ENCODE results near the gene TOR3A. TPM values are rescaled to one million over a fixed set of nuclear protein-coding genes. Genes with fewer than 3 reads are reported as not detected.

Gene TOR3A
- total and polyA plus RNA-seq, 2 donors (not counting 3 experiments of a cell fraction or from before 2014, with no cell fraction given): 14.9 to 16.7 TPM

DNA sequence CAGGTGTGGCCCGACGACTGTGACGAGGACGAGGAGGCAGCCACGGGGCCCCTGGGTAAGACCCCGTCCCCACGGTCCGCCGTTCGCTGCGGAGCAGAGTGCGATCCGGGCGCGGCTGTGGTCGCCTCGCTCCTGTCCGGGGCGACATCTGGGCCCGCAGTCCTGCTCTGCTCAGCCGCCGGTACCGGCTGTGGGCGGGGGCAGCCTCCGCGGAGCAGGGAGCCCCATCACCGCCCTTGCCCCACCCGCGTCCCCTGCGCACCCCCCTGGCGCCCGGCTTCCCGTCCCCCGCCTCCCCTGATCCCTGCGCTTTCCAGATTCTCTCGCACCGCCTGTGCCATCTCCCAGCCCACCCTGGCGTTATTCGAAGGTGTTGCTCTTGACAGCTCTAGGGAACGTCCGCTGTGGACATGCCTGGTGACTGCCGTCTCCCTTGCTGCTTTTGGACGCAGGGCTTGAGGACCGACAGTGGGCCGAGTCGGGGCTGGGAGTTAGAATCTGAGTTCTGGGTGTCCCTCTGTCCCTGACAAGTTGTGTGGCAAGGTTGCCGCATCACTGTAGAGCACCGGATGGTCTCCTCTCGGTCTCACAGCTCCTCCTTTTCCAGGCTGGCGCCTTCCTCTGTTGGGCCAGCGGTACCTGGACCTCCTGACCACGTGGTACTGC is 596 bp downstream of the TOR3A start:
- peak; percentile 44 for DNase-seq (ENCODE audit: low read depth, low spot score)
- intact Hi-C loops (cut with micrococcal nuclease): loop anchor here (5.0 kb wide), 2 partner anchors 550 to 730 kb away; no protein-coding TSS in a partner anchor
- CTCF ChIA-PET: interaction anchor here (0.6 to 4.5 kb wide), 6 partner anchors 108 to 580 kb away, joined by 3 to 27 read pairs (median 3); no protein-coding TSS in a partner anchor

More for the DNA sequence above, 596 bp downstream of the TOR3A start:
- H3K4me3 ChIP-seq (replicated peaks in 1 of 3; ENCODE audit: insufficient read depth in 1 of 3, low read depth in 1 of 3, low read length in 3 of 3): peak overlapping the region; percentile 68 to 80 (median 77)
- FAIRE-seq: no peak
- no peaks in the 10 kb centered on the region for H4K20me1 ChIP-seq (replicated peaks; ENCODE audit: control insufficient read depth, extremely low read depth, insufficient read depth, low read length)
- H3K27ac ChIP-seq (ENCODE audit: insufficient read depth, low read depth, low read length): peak overlapping the region; percentile 62
- no peaks in the 10 kb centered on the region for H3K9me1 ChIP-seq (replicated peaks; ENCODE audit: control insufficient read depth, extremely low read depth, insufficient read depth, low read length)
- peak overlapping the region; percentile 73 for H3K9ac ChIP-seq (replicated peaks; ENCODE audit: extremely low read depth, insufficient read depth, low read length)
- H3K36me3 ChIP-seq (ENCODE audit: control insufficient read depth in 2 of 2, extremely low read depth in 1 of 2, insufficient read depth in 2 of 2, low read length in 2 of 2): no peaks in the 10 kb centered on the region
- H3K4me2 ChIP-seq (ENCODE audit: insufficient read depth, low read length): peak overlapping the region; percentile 91
- H2AFZ ChIP-seq (ENCODE audit: low read depth, low read length): peak overlapping the region; percentile 24
- POLR2A ChIA-PET: interaction anchor here (0.8 kb wide), 1 partner anchor 9 kb away, joined by 3 read pairs; no protein-coding TSS in a partner anchor
- TF ChIP-seq EZH2 (IDR thresholded peaks at IDR 0.05; ENCODE audit: borderline replicate concordance, low read depth, low read length, severe bottlenecking) (no peak), MYC (IDR thresholded peaks at IDR 0.05; ENCODE audit: low read depth, low read length) (no peak), JUN (IDR thresholded peaks at IDR 0.05; ENCODE audit: borderline replicate concordance, insufficient read depth, insufficient read length, low read depth) (no peak), POLR2A (IDR thresholded peaks at IDR 0.05; ENCODE audit: low read depth, low read length) (no peak), GATA2 (IDR thresholded peaks at IDR 0.05; ENCODE audit: insufficient read depth, insufficient read length, low read depth, low read length) (no peak), POLR2AphosphoS5 (IDR thresholded peaks at IDR 0.05; ENCODE audit: insufficient read depth, low read depth, low read length) (no peak)
- TF ChIP-seq, protein P1, sequence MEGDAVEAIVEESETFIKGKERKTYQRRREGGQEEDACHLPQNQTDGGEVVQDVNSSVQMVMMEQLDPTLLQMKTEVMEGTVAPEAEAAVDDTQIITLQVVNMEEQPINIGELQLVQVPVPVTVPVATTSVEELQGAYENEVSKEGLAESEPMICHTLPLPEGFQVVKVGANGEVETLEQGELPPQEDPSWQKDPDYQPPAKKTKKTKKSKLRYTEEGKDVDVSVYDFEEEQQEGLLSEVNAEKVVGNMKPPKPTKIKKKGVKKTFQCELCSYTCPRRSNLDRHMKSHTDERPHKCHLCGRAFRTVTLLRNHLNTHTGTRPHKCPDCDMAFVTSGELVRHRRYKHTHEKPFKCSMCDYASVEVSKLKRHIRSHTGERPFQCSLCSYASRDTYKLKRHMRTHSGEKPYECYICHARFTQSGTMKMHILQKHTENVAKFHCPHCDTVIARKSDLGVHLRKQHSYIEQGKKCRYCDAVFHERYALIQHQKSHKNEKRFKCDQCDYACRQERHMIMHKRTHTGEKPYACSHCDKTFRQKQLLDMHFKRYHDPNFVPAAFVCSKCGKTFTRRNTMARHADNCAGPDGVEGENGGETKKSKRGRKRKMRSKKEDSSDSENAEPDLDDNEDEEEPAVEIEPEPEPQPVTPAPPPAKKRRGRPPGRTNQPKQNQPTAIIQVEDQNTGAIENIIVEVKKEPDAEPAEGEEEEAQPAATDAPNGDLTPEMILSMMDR (IDR thresholded peaks at IDR 0.05; ENCODE audit: extremely low read depth in 1 of 2, insufficient read depth in 1 of 2, low read depth in 1 of 2, low read length in 2 of 2): no peak
- TF ChIP-seq, protein P2, sequence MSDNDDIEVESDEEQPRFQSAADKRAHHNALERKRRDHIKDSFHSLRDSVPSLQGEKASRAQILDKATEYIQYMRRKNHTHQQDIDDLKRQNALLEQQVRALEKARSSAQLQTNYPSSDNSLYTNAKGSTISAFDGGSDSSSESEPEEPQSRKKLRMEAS (IDR thresholded peaks at IDR 0.05; ENCODE audit: insufficient read depth, insufficient read length): no peak
- H3K79me2 ChIP-seq (ENCODE audit: control insufficient read depth, insufficient read depth, low read length): peaks cover 12% of the 10 kb centered on the region
- H3K9me3 ChIP-seq (replicated peaks; ENCODE audit: control insufficient read depth, insufficient read depth, low read length): no peaks in the 10 kb centered on the region
- H3K27me3 ChIP-seq (ENCODE audit: control insufficient read depth in 2 of 2, insufficient read depth in 2 of 2, low read length in 2 of 2): no peaks in the 10 kb centered on the region
- peaks cover 14% of the 10 kb centered on the region for H3K4me1 ChIP-seq (ENCODE audit: control insufficient read depth, extremely low read depth, insufficient read depth, low read length)
- dilution Hi-C loops (cut with MboI; ENCODE audit: extremely low pct_ligation_motif_present, low sequenced_read_pairs): no loop called here
- no TSS peak for BruUV-seq (replicated peaks)
